GM12873 (cell line): ENCODE measurements around the gene RHO.

Source experiments
- TF ChIP-seq, protein P1 (sequence below): IDR thresholded peaks from 2 replicates; pipeline ENCODE4 v1.5.1; 2012; ENCODE audit warnings: low read depth, mild to moderate bottlenecking, moderate library complexity, low read length, control low read depth; ENCODE audit not compliant: insufficient read depth; ENCODE audit errors: missing control alignments

Gene RHO

GRCh38 chr3:129553719-129554118 is 25.3 kb downstream of the RHO start:
- TF ChIP-seq, protein P1, sequence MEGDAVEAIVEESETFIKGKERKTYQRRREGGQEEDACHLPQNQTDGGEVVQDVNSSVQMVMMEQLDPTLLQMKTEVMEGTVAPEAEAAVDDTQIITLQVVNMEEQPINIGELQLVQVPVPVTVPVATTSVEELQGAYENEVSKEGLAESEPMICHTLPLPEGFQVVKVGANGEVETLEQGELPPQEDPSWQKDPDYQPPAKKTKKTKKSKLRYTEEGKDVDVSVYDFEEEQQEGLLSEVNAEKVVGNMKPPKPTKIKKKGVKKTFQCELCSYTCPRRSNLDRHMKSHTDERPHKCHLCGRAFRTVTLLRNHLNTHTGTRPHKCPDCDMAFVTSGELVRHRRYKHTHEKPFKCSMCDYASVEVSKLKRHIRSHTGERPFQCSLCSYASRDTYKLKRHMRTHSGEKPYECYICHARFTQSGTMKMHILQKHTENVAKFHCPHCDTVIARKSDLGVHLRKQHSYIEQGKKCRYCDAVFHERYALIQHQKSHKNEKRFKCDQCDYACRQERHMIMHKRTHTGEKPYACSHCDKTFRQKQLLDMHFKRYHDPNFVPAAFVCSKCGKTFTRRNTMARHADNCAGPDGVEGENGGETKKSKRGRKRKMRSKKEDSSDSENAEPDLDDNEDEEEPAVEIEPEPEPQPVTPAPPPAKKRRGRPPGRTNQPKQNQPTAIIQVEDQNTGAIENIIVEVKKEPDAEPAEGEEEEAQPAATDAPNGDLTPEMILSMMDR: no peak

DNA sequence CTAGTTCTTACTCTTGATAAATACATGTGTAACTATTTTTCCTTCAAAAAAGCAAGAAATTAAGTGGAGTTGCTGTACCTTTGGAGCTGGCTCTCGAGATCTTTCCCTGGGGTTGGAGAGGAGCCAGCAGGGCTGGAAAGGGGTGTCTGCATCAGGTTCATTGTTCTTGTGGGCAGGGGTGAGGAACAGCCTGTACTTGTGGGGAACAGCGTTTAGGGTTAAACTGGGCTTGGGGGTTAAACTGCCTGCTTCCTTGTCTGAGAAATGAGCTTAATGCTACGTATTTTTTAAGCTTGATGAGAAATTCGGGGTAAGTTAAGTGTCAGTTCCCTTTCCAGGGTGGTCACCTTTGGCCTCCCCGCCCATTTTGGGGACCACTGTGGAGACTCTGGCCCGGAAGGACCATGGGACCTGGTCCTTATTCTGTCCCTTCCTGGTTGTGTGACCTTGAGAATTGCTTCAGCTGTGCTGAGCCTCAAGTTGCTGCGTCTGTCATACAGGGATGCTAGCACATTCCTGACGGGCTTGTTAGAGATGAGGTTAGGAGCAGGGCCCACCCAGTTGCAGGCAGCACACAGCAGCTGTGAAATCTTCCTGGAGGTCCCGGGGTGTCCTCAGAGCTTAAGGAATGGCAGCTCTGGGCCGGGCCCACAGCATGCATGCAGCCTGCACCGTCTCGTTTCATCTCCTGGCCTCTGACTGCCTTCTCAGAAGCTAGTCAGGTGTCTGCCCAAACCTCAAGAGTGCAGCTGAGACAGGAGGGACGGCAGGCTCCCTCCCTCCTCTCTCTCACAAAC is 26.1 kb downstream of the RHO start:
- TF ChIP-seq, protein P1: no peak

DNA sequence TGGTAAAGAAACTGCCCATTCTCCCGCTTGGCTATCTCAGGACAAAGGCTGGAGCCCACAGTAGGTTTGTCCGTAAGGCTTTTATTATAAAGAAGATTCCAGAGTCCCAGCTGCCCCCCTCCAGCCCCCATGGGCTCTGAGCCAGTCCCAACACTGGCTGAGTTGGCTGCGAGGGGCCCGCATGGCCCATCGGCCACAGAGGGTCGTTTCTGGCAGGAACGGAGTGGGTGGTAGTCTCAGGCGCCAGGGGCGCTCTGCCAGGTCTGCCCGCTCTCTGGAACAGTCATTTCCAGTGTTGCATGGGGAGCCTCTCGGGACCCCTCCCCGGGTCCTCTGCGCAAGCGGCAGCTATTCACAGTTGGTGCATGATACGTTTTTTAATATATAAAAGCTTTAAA is 26.7 kb downstream of the RHO start:
- TF ChIP-seq, protein P1: no peak

DNA sequence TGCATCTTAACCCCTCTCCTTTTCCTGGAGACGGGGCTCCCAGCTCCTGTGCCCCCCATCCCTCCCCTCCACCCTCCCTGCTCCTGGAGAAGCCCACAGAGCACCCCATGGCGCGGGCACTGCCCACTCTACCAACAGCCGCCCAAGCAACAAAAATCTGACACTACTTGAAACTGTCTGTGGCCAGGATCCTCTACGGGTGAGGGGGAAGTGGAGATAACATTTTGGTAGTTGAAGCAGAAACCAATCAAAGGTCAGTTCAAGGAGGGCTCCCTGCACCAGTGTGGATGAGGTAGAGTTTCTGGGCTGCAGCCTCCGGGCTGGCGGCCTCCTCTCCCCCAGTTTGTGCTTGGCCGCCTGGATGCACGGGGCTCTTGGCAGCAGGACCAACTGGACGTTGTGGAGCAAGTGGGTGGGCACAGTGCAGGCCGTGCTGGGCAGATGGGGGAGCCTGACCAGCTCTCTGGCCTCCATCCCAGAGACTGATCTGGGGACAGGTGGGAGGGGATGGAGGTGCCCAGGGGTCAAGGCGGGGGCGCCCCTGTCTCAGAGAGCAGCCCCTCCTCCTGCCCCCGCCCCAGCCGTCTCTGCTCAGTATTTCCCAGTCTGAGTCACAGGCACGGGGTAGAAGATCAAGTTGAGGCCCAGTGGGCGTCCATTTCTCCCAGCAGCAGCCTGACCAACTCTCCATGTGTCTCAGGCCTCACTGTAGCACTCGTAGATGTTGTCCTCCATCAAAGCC is 27.3 kb downstream of the RHO start:
- TF ChIP-seq, protein P1: no peak

GRCh38 chr3:129556358-129556695 is 27.9 kb downstream of the RHO start:
- TF ChIP-seq, protein P1: no peak

DNA sequence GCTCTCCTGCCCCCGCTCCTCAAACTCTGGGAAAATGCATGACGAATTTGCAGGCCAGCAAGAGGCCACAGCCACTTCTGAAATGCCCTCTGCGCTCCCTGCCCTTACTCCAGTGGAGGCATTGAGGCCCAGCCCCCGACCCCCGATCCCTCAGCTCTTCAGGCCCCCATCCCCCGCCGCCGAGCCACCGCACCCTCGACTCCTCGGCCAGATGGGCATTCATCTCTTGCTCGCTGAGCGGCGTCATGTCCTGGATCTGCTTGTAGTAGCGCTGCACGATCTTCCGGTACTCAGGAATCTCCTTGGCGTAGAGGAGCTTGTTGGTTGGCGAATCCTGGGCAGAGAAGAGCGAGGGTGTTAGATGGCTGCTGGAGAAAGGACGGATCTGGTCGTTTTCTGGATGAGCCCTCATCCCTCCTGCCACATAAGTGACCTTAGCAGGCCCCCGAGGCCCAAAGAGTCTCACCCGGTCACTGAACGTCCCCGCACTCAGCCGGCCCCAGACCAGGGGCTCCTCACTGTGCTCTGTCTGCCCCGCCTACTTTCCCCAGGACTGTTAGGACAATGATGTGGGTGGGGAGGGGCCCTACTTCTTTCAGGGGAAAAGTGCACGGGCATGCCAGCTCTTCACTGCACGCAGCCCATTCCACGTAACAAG is 28.6 kb downstream of the RHO start:
- TF ChIP-seq, protein P1: no peak

- TF ChIP-seq, protein P1: no peak
Measured at GRCh38 chr3:129557548-129557894, 29.1 kb downstream of the RHO start.
